SHP77 (cell line): ENCODE data around the gene PGM1.

Experiments
- DNase-seq, 2 experiments: peaks; one replicate each; lab custom pipeline; 2025; lab: John Stamatoyannopoulos, UW

PGM1 gene

GRCh38 chr1:63633281-63633680 is 40.1 kb downstream of the PGM1 start:
- no peak for DNase-seq

DNA sequence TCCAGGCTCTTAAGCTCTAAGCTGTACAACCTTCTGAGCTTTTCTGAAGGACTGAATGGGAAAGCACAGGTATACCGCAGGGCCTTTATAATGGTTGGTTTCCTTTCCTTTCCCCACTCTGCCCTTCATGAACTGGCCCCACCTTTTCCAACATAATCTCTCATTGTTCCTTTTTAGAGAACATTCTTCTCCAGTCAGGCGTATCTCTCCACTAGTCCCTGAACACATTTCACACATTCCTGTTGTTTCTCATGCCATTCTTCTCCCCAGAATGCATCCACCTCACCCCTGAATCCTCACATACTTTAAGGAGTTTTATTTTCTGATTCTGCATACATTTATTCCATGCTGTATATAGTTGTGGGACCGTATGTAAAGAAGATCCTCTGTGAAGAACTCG is 41.3 kb downstream of the PGM1 start:
- no peak for DNase-seq

DNA sequence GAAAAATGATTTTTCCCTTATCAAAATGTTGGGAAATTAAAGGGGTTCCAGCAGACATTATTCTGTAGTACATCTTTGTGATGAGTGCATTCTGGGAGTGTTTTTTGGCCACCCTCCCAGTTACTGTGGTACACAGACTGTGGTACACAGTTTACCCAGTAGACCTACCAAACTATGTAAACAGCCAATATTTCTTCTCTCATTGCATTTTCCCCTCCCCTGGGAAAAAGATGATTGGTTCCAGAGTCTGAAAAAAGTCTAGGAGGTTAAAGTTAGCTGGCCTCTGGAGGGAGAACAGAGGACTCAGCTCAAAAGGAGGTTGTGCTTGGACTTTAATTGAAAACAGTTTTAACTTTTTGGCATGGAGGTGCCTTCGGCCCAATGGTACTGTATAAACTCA is 42.5 kb downstream of the PGM1 start:
- DNase-seq: no peak

DNA sequence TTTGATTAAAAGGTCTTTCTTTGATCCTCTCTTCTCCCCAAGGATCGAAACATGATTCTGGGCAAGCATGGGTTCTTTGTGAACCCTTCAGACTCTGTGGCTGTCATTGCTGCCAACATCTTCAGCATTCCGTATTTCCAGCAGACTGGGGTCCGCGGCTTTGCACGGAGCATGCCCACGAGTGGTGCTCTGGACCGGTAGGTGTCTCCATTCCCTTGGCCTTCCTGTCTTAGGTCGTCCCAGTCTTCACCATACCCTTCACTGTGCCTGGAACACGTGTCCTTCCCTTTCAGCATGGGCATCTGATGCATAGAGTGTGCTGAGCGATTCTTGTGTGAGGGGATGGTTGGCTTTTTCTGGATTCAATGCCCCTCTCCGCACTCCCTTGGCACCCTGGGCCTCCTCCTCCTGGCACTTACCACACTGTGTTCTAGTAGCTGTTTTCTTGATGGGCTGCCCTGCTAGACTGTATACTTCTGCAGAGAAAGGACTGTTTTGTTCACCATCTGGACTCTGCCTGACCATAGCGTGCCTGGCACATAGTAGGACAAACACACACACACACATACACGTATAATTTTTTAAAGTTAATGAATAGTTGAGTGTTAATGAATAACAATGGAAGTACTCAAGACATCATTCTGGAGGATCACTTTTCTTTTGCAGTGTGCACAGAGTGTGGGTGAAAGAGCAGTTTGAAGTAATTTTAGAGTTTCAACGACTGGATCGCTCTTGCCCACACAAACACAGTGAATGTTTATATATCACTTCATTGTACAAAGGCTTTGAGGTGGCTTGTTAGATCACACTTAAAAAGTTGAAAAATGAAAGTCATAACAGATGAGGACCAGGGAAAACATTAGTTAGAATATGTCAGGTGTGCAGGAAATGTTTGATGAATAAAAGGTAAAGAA is 43.2 kb downstream of the PGM1 start:
- no peak for DNase-seq

DNA sequence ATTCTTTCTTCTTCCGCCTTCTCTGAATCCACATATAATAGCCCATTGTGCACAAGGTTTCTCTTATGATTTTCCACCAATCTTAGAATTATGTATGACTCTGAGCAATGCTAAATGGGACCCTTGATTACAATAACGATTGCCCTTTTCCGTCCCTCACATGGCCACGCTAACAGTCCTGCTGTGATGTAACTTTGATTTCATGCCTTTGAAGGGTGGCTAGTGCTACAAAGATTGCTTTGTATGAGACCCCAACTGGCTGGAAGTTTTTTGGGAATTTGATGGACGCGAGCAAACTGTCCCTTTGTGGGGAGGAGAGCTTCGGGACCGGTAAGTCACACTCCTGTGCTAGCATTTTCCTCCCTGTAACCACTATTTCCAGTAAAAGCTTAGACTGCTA is 45.3 kb downstream of the PGM1 start:
- no peak for DNase-seq

DNA sequence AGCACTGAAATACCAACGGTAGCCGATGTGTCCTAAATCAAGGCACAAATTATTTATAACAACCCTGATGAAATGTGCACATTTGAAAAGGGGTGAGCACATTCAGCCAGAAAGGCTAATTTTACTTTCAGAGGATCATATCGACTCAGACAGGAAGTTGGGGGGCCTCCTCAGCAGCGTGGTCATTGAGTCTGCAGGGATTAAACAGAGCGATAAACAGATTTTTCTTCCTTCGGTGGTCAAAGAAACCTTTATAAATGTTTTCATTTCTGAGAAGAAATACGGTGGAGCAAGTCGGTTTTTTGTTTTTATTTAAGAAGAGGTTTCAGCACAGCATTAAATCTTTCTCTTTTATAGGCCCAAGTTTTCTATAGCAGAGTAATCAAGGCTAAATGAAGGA is 45.7 kb downstream of the PGM1 start:
- no peak for DNase-seq

DNA sequence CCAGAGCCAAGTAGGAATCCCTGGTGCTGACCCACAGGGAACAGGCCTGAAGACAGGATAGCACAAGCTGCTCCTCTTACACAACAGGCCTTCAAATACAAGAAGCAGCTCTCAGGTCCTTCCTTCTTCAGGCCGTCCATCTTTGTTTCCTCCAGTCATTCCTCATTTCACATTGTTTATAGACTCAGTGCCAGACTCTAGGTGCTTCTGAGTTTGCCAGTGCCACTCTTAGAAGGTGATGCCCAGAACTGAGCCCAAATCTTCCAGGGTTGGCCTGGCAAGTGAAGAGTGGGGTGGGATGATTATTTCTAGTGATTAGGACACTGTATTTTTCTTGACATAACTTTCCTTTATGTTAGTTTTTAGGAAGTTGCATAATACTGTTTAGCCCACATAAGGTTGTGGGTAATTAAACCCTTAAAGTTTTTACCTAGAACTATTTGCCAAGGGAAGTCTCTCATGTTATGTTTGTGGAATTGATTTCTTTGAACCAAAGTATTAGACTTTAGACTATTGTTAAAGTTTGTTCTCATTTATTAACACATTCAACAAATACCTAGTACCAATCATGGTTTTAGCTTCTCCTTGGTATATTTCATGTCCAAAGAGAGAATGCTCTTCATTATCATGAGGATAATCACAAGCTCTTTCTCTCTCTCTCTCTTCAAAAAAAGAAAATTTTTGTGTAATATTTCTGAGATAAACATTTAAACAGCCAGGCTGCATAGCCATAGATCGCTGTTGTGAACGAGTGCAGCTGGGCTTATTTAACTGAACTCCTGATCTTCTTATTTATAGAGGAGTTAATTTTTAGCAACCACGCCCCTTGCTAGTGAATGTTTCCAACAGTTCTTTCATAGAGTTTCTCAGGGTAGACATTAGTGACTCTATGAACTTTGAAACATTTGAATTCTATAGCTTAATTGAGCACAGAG is 47.7 kb downstream of the PGM1 start:
- DNase-seq: no peak

DNA sequence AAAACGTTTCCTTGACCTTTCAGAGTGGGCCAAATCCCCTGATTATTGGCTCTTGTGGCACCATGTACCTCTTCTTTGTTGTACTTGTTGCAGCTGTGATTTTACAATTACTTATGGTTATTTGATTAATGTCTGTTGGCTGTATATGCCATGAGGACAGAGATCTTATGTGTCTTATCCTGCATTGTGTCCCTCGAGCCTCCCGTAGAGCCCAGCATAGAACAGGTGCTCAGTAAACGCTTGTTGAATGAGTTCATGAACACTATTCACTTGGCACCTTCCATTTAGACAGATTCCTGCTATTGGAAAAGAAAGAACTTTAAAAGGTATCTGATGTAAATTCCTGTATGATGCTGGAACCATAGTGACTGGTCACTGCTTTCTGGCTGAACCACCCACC is 48.4 kb downstream of the PGM1 start:
- DNase-seq: no peak

GRCh38 chr1:63642901-63643300 is 49.7 kb downstream of the PGM1 start:
- no peak for DNase-seq

DNA sequence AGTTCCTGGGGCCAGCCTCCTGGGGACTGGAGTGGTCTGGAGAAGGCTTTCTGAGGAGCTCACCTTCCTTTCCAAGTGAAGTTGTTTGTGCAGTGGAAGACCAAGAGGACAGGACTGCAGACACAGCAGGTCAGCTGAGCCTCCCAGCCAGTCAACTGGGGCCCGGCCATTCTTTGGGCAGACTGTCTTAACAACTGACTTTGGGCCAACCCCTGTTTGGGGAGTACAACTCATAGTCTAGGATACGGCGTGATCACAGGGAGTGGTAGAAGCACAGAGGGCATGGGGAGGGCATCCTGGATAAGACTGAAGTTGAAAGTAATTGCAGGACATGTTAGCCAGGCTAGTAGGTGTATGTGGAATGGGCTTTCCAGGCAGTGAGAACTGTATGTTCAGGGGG is 50.3 kb downstream of the PGM1 start:
- DNase-seq: no peak

DNA sequence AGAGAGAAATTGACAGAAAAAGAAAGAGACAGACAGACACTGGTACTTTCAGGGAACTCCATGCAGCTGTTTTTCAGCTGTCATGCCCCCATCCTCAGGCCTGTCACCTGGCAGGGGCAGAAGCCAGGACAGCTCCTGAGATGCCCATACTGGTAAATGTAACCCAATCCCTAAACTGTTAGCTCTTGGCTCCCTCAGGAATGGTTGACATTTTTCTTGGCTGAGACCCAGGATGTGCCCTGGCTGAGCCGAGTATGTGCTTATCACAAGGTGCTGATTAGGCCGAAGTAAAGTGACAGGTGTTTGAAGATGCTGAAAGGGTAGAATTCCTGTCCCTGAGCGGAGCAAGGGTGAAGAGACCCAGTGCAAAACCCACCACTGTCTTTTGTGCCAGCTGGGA is 50.7 kb downstream of the PGM1 start:
- peak; percentile 46 to 57 for DNase-seq

- no peak for DNase-seq
These were observed 52.1 kb downstream of the PGM1 start for GRCh38 chr1:63645317-63645716.

DNA sequence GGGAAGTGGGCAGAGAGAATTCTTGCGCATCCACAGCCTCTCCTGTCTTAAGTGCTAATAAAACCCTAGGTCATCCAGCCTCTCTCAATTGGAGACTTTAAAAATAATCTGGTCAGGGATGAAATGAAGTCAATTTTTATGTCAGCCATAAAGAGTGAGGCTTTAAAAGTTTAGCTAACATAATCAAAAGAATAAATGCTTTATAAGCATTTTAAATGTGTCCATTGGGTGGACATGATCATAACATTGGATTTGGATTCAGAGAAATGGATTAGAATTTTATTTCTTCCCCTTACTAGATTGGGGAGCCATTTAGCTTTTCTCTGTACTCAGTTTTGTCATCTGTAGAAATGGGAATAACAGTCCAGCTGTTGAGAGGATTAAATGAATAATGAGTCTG is 55.5 kb downstream of the PGM1 start:
- DNase-seq: no peak

- DNase-seq: no peak
These were observed 58.0 kb downstream of the PGM1 start for GRCh38 chr1:63651161-63651701.

- no peak for DNase-seq
These were observed 60.8 kb downstream of the PGM1 start for GRCh38 chr1:63653976-63654375.

- DNase-seq: no peak
These were observed 66.2 kb downstream of the PGM1 start for GRCh38 chr1:63659448-63659847.

DNA sequence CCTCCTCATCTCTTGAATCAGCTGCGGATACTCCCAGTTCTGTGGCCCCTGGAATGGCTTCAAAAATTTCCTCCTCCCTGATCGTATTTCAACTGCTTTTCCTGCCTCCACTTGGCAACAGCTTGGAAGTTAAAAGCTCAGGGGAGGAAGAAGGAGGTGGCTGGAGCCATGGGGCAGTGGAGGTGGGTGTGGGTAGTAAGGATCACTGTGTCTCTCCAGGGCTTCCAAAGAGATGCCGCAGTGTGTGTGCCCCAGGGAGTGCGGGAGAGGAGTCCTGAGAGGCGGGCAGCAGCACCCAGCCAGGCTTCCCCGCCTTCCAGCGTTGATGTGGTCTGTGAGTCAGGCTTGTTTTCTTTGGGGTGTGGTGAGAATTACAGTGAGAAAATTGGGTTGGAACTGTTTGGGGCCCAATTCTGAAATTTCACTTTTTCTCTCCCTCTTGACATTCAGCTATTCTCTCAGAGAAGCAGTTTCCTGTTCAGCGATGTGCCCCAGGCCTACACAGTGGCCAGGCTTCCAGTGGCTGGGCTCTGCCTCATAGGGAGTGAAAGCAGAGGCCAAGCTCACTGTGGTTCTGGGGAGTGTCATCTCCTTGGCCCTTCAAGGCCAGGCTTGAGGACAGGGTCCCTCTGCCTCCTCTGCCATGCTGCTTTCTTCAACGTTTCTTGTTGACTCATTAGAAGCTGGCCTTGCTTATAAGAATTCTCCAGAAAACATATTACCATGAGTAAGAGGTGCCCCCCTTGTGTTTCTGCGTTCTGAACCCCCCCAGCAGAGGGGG is 69.0 kb downstream of the PGM1 start:
- no peak for DNase-seq

DNA sequence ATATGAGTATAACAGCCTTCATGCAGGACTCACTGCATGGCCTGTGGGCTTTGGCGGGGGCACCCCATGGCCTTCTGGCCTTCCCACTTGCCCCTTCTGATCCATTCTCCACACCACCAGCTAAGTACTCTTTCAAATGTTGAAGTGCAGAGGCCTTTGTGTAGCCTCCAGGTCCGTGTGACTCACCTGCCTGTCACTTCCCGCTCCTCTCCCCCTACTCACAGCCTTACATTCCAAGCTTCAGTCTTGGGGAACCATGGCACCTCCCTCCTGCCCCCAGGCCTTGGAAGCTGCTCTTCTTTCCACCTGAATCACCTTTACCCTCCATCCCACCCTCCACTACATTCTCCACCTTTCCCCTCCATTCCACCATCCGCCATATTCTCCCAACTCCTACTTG is 69.6 kb downstream of the PGM1 start:
- DNase-seq: no peak

GRCh38 chr1:63663301-63663700 is 70.1 kb downstream of the PGM1 start:
- no peak for DNase-seq

GRCh38 chr1:63663873-63664272 is 70.7 kb downstream of the PGM1 start:
- DNase-seq: no peak

DNA sequence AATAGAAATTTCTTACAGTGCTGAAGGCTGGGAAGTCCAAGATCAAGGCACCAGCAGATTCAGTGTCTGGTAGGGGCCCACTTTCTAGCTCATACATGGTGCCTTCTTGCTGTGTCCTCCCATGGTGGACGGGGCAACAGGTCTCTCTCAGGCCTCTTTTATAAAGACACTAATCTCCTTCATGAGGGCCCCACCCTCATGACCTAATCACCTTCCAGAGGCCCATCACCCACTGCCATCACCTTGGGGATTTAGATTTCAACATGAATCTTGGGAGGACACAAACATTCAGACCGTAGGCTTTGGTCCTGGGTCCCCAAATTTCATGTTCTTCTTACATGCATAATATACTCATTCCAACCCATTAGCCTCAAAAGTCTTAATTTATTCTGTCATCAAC is 71.5 kb downstream of the PGM1 start:
- no peak for DNase-seq

GRCh38 chr1:63665410-63665809 is 72.2 kb downstream of the PGM1 start:
- no peak for DNase-seq
